Stimulated activated CD8-positive, alpha-beta memory T cell treated with anti-CD3 and anti-CD28 coated beads, Interleukin-7, amount 100 ng/mL, for 48 hours (primary cell): ENCODE measurements around the gene OTOA.
"Not testable (repeated sequence)": the region's sequence is repeated elsewhere in the genome, so short reads cannot be mapped to it uniquely, and the experiment has no call there.

ENCODE experiments used
- DNase-seq, 2 donors: peaks; one replicate each; pipeline ENCODE4 v3.0.0-alpha.2; 2020; ENCODE audit warnings: low read depth in 1 of 2; ENCODE audit errors: extremely low read depth in 1 of 2

Gene OTOA

GRCh38 chr16:21667575-21667974, 3.8 kb downstream of the OTOA start:
- DNase-seq = no peak

GRCh38 chr16:21673469-21673868, 9.7 kb downstream of the OTOA start:
- no peak for DNase-seq

GRCh38 chr16:21674456-21674855, 10.7 kb downstream of the OTOA start:
- DNase-seq = not testable (repeated sequence)

GRCh38 chr16:21680714-21681113, 16.9 kb downstream of the OTOA start:
- DNase-seq = not testable (repeated sequence)

- DNase-seq = no peak
These were observed 19.4 kb downstream of the OTOA start for GRCh38 chr16:21683184-21683583.

- peak in 1 of 2 donors; percentile 13 for DNase-seq
These were observed 20.4 kb downstream of the OTOA start for GRCh38 chr16:21684199-21684598.

GRCh38 chr16:21685034-21685455, 21.3 kb downstream of the OTOA start:
- DNase-seq = no peak

GRCh38 chr16:21689107-21689506, 25.3 kb downstream of the OTOA start:
- no peak for DNase-seq

GRCh38 chr16:21690967-21691366, 27.2 kb downstream of the OTOA start:
- not testable (repeated sequence) for DNase-seq

- no peak for DNase-seq
These were observed 30.8 kb downstream of the OTOA start for GRCh38 chr16:21694609-21695008.

GRCh38 chr16:21697032-21697431, 33.3 kb downstream of the OTOA start:
- DNase-seq = no peak

GRCh38 chr16:21698169-21699032, 34.6 kb downstream of the OTOA start:
- DNase-seq = no peak

- no peak for DNase-seq
These were observed 37.5 kb downstream of the OTOA start for GRCh38 chr16:21701271-21701670.

- no peak for DNase-seq
These were observed 38.5 kb downstream of the OTOA start for GRCh38 chr16:21702276-21702675.

GRCh38 chr16:21703156-21703555, 39.4 kb downstream of the OTOA start:
- no peak for DNase-seq

- DNase-seq = no peak
These were observed 39.9 kb downstream of the OTOA start for GRCh38 chr16:21703589-21704174.

GRCh38 chr16:21704266-21704665, 40.5 kb downstream of the OTOA start:
- no peak for DNase-seq

- no peak for DNase-seq
These were observed 41.0 kb downstream of the OTOA start for GRCh38 chr16:21704733-21705132.

- DNase-seq = peak; percentile 33 to 73
These were observed 44.9 kb downstream of the OTOA start for GRCh38 chr16:21708533-21709115.

GRCh38 chr16:21710938-21711337, 47.2 kb downstream of the OTOA start:
- no peak for DNase-seq

GRCh38 chr16:21713549-21714368, 50.0 kb downstream of the OTOA start:
- DNase-seq = no peak
